Hindlimb muscle (tissue), 1 donor: Measurements from ENCODE around the gene COL23A1. TPM values are rescaled to one million over a fixed set of nuclear protein-coding genes. Genes with fewer than 3 reads are reported as not detected.
"Not testable (repeated sequence)": the region's sequence is repeated elsewhere in the genome, so short reads cannot be mapped to it uniquely, and the experiment has no call there.

Experiments used
- DNase-seq: peaks from one replicate; pipeline ENCODE4 v3.0.0-alpha.2; 2013
- polyA plus RNA-seq: library from polyadenylated mRNA; unstranded; fragments of 120-200 nt; gene quantifications from one replicate; pipeline ENCODE4 v1.2.1, GENCODE V29; 2013; ENCODE audit not compliant: insufficient read length

Gene COL23A1
- polyA plus RNA-seq, 1 donor: 1.8 TPM

DNA sequence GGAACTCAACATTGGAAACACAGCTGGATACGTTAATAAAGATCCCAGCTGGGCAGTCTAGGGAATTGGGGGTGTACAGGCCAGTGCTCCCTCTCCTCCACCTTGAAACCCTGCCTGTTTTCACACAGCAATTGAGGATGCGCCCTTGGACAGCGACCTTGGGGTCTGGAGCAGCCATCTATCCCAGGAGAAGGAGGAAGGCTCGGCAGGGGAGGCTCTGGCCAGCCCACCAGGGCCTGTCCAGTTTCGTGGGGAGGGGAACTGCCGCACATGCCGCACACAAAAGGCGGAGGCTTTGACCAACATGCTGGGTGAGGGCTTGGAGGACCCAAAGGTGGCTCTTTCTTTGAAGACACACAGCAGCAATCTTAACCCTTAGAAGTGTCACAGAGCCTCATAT is 1.4 kb downstream of the COL23A1 start:
- no peak for DNase-seq

DNA sequence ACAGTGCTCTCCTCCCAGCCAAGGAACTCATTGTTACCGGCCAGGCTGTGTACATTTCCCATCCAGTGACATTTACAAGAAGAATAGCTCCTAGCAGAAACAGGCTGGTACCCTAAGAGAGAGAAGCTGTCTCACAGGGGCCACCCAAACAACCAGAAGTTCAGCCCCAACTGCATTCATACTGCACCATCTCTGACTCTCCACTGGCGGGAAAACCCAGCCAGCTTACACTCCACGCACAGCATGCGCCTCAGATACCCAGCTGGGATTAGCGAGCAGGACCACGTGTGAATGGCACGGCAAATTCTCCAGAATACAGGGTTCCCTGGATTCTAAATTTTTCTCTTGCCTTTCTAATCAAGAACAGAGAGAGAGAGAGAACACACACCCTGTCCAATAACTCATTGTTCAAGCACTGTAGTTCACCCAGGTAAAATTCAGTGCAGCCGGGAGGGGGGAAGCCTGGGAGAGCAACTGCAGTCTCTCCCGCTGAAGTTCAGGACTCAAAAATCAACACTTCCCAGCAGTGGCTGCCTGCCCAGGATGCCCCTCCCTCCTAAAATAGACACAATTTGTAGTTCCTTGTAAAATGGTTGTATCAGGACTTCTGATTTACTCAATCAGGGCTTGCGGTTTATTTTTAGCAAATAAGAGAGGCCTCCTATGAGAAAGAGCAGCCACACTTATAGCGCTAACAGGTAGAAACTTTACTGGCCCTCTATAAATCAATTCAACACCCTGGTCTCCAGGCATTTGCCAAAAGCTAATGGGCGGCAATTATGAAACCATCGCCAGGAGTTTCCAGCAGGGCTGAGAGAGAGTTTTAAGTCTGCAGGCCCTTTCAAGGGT is 2.2 kb downstream of the COL23A1 start:
- DNase-seq: no peak

DNA sequence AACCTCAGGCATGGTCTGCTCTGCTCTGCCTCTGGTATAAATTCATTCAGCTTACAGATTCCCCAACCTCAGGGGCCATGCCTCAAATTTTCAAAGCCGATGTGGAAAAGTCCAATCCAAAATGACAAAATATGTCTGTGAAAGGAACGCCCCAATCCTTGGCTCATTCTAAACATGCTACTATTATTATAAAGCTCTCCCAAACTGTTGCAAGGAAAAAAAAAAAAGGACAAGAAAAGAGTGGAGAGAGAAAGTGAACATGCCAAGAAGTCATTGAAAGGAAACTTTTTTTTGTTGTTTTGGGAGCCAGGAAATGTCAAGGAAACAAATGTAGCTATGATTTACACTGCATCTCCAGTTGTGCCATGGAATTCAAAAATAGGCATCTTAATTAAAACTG is 3.8 kb downstream of the COL23A1 start:
- DNase-seq: no peak

DNA sequence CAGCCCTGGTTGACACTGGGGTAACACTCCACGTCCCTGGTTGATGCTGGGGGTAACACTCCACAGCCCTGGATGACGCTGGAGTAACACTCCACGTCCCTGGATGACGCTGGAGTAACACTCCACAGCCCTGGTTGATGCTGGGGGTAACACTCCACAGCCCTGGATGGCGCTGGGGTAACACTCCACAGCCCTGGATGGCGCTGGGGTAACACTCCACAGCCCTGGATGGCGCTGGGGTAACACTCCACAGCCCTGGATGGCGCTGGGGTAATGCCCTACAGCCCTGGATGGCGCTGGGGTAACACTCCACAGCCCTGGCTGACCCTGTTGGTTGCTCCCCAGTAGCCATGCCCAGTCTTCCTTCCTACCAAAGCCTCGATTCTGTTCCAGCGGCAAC is 4.8 kb downstream of the COL23A1 start:
- not testable (repeated sequence) for DNase-seq

DNA sequence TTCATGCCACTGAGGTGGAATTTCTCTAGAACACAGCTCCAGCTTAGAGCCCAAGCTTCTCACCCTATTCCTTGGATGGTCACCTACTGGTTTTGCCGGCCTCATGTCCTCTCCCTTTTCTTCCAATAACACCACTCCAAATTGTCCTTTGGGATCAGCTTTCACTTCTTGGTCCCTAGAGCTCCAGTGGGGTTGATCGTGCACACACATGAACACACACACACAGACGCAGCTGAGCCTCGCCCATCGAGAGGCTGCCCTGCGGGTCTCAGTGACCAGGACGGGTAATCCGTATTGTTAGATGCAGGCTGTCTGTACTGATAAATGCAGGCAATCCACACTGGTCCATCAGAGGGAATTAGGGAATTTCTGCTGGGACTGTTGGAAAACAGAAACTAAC is 6.9 kb downstream of the COL23A1 start:
- DNase-seq: no peak

DNA sequence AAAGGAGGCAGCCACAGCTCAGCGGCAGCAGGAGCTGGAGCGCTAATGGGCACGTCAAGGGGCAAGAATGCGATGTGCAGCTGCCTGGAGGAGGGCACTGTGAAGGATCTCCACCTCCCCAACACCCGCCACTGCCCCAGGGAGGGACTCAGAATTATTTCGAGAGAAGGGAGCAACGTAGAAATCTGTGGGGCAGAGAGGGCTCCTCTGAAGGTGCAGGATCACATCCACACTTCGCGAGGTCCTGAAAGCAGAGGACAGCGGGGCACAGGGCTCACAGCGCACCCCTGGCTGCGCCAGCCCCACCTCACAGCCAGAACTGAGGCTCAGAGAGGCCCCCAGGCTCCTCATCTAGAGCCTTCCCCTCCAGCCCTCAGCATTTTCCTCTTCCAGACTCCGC is 7.9 kb downstream of the COL23A1 start:
- no peak for DNase-seq

DNA sequence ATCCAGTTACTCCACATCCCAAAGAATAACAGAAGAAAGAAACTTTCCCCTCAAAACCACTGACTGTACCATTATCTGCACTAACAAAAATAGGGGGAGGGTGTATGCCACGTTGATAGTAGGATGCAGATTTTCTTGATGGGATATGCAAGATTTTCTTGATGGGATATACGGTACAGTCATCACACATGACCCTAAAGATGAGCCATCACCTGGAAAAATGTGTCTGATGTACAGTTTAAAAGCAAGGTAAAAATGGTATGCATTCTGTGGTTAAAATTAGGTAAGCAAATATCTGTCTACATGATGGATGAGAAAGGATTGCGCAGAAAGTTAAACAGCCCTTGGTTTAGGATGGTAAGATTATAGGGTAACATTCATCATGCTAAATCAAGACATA is 8.6 kb downstream of the COL23A1 start:
- DNase-seq: no peak

DNA sequence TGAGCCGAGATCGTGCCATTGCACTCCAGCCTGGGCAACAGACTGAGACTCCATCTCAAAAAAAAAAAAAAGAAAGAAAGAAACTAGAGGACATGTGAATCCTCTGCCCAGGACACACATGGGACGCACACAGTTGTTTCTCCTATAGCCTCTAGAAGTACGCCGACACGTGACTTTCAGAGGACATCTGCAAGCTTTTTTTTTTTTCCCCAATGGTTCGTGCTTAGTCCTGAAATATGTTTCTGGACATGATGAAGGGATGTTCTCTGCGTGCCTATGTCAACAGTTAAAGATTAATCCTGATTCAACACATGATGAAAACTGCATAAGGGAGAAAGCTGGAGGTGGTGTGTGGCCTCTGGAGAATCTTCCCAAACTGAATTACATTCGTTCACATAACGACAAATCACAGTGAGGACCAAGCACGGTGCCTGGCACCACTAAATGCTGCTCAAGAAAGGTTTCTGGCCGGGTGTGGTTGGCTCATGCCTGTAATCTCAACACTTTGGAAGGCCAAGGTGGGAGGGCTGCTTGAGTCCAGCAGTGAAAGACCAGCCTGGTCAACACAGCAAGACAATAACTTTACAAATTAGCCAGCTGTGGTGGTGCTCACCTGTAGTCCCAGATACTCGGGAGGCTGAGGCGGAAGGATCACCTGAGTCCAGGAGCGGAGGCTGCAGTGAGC is 9.8 kb downstream of the COL23A1 start:
- DNase-seq: no peak

DNA sequence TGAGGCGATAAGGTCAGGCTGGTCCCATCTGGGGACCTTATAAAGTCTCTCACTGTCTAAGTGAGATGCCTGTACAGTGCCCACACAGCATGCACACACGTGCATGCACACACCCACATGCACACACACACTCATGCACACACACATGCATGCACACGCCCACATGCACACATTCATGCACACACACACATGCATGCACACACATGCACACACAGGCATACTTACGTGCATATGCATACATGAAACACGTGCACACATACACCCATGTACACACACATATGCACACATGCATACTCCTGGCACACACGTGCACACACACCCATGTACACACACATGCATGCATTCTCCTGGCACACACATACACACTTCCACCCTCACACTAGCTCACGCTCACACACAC is 12.2 kb downstream of the COL23A1 start:
- no peak for DNase-seq

DNA sequence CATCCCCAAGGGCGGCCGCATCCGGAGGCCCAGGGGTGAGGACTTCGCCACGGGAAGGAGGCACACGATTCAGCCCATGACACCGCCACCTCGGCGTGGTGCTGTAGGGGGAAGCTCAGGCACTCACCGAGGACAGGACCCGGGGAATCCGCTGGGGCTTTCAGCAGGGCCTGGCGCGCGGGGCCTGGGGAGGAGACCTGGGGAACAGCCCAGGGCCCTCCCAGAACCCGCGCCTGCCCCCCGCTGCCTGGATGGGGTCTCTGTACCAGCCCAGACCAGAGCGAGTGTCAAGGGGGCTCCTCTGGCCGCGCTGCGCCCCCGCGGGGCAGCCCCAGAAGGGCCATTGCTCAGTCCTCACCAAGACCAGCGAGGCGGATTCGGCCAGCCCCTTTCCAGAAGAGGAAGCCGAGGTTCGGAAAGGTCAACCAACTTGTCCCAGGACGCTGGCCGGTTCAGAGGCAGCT is 12.8 kb downstream of the COL23A1 start:
- no peak for DNase-seq

DNA sequence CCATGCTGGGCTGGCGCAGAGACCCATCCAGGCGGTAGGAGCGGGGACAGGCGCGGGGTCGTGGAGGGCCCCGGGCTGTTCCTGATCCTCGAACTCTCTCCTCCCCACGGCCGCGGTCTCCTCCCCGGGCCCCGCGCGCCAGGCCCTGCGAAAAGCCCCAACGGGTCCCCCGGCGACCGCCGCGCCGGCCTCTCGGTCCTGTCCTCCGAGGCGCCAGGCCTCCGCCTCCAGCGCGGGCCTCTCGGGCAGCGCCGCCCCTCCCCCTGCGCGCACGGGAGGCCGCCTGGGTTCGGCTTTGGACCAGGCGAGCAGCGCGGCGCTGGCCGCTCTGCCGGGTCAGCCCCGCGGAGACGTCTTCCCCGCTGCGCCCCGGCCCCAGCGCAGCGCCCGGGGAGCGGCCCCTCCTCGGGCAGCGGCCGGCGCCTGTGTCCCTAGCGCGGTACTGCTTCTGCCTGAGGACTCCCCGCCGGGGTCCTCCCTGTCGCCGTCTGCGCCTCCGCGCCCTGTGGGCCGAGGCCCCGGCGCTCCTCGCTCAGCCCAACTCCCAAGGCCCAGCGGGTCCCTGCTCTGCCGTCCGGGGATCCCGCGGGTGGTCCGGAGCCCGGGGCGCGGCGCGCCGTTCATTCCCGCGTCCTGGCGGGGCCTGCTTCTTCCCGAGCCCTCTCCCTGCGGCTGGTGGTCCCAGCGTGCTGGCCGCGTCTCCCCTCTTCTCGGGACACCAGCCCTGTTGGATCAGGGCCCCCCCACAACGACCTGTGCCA is 13.4 kb downstream of the COL23A1 start:
- DNase-seq: no peak

DNA sequence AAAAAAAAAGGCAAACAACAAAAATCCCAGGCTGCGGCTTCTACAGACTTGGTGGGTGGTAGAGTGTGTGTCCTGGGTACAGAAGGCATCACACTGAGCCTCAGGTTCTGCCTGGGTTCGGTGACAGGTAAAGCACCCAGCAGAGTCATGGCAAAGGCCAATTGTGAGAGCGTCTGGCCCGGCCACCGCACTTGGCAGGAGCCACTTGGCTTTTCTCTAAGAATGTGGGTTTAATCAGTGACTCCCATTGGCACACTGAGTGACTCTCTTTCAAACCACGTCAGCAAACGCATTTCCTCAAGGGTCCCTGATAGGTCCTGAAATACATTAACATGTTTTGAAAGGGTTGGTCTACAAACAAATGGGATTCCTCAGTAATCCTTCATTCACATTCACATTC is 17.0 kb downstream of the COL23A1 start:
- DNase-seq: no peak

DNA sequence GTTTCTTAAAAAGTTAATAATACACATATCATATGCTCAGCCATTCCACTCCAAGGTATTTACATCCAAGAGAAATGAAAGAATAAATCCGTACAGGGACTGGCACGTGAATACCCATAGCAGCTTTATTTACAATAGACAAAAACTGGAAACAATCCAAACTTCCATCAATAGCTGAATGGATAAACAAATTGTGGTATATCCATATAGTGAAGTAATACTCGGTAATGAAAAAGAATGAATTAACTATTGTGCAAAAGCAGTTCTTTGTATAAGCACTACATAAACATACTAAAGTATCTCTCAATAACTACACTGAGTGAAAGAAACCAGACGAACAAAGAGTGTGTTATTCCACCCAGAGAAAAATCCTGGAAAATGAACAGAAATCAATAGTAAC is 17.6 kb downstream of the COL23A1 start:
- no peak for DNase-seq

DNA sequence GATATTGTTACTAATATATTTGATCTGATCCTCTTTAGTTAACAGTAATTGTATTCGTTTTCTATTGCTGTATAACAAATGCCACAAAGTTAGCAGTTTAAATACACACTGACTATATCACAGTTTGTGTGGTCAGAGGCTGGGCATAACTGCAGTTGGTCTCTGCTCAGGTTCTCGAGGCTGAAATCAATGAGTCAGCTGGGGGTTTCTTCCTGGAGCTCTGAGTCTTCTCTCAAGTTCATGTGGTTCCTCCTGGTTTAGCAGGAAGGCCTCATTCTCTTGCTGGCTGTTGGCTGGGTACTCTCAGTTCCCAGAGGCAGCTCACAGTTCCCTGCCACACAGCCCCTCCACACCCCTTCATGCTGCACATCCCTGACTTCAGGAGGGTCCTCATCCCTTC is 20.7 kb downstream of the COL23A1 start:
- no peak for DNase-seq

DNA sequence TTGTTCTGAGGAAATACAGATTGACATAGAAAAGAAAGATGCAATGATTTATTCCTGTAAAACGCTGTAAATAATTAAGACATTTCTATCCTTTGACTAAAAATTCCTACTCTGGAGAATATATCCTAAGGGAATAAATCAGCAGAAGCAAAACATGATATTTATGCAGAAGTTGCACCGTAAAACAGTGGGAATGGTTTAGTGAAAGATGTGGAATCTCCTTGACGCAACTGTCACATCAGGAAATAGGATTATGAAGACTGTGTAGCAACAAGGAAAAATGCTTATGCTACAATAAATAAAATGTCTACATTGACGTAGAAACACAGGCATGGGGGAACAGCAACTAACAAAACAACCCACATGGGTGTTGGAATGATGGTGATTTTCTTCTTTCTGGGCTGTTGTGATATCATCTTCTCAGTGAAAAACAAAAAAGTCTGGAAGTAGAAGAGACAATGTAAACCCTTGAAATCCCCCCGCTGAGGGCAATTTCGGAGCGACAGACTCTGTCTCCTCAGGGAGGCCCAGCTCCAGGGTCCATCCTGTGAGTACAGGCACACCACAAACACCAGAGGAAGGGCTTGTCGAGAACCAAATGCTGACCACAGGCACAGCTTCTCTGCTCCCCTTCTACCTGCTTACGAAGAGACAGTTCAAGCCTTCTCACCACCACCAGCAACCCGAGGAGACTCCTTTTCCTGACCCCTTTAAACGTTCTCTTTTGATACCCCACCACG is 25.2 kb downstream of the COL23A1 start:
- DNase-seq: no peak

DNA sequence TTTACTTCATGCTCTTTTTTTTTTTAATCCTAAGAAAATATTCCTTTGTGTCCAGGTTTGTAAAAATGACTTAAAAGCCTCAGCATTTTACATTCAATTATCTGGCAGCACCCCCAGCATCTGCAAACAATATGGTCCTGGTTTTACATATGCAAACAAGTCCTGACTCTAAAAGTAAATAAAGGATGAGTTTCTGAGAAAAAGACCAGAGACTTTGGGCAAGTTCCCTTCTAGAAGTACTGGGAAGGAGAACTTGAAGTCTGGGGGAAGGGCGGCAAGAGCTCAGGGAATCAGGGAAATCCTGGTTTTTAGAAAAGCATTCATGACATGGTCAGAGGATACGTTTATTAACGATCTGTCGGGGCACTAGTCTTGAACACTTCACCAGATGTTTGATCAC is 25.8 kb downstream of the COL23A1 start:
- no peak for DNase-seq

DNA sequence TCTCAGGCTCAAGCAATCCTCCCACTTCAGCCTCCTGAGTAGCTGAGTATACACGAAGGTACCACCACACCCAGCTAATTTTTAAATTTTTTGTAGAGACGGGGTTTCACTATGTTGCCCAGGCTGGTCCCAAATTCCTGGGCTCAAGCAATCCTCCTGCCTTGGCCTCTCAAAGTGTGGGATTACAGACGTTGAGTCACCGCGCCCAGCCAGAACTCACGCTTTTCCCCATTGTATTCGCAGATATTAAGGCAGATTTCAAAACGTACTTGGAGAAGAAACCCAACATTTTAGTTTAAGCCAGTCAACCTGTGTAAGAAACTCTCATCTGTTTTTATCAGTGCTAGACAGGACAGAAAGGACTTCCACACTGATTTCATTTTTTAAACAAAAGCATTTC is 26.6 kb downstream of the COL23A1 start:
- no peak for DNase-seq

DNA sequence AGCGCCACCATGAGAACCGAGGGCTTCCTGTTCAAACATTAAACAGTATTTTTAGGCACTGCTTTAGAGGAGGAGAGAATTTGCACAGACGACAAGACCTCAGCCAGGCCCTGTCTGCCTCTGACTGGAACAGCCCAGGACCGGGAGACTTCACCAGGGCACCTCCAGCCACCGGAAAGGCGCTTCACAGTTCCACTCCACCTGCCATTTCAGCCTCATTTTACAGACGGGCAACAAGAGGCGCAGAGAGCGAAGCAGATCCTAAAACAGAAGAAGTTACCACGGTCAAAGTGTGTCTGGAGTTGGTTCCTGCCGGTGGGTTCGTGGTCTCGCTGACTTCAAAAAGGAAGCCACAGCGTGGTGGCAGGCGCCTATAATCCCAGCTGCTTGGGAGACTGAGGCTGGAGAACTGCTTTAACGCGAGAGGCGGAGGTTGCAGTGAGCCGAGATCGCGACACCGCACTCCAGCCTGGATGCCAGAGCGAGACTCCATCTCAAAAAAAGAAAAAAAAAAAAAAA is 28.4 kb downstream of the COL23A1 start:
- no peak for DNase-seq

DNA sequence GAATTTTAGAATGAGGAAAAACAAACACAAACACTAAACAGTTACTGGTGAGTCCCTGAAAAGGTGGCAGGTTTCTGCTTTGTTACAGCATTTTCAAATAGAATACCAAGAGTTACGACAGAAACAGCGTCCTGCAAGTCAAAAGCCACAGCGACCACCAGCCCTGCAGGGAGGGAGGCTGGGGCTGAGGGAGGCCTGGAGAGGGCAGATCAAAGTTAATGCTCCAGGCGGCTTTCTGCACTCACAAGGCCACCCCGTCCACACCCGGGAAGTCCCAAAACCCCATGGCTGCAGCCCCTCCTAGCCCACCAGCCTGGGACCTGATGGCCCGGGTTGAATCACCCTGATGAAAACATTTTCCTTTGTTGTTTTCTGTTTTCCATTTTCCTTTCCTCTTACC is 29.3 kb downstream of the COL23A1 start:
- DNase-seq: no peak

DNA sequence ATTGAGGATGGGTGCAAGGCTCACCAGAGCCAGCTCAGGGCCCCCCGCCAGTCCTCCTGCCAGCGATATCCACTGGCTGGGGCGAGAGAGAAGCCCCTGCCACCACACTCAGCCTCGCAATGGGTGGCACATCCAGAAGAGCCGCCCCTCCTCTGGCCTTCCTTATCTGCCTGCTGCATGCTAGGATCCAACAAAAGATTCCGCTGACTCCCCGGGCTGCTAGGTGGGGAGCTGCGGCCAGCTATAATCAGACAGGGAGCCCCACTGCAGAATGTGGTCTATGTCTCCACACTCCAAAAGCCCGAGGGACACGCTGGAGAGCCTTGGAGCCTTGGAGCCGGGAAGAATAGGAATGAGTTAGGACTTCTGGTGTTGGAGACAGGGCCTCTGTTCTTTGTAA is 32.8 kb downstream of the COL23A1 start:
- DNase-seq: no peak

DNA sequence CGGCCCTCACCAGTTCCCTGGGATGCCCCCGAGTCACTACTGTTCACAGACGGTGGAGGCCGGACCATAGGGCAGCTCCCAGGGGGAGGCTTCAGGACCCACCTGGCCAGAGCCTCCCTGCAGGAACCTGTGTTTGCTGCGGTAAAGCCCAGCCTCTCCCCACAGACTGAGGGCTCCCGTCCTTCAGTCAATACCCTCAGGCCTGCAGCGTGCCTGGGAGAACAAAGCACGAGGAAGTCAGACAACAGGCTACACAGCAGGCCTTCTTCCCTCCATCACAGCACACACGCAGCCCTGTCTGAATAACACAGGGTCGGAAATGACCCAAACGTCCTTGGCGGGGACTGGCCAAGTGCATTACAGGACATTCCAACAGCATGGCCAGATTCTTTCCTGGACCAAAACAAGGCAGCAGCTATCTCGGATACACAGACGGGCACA is 34.4 kb downstream of the COL23A1 start:
- no peak for DNase-seq

DNA sequence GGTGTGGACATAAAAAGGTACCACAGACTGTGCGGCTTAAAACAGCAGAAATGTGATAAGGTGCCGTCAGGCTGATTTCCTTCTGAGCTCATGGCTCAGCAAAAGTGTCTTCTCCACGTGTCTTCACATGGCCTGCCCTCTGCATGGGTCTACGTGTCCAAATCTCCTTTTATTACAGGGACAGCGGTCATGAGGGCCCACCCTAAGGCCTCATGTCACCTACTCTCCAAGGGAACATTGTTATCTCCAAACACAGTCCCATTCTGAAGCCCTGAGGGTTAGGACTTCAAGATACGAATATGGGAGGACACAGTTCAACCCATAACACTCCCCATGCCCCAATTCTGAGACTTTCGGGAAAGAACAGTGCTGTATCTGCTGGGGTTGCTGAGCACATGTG is 35.2 kb downstream of the COL23A1 start:
- DNase-seq: no peak
